Globus pallidus (tissue), 1 donor: ENCODE measurements around the gene WIPF2.

Experiments used
- DNase-seq: peaks from one replicate; pipeline ENCODE4 v3.0.0-alpha.2; 2015; ENCODE audit warnings: low spot score

Gene WIPF2

GRCh38 chr17:40326014-40326831 is 107.1 kb downstream of the WIPF2 start:
- DNase-seq, result no peak

- no peak for DNase-seq
These were observed 107.7 kb downstream of the WIPF2 start for GRCh38 chr17:40326832-40327199.

GRCh38 chr17:40327244-40327729 is 108.2 kb downstream of the WIPF2 start:
- DNase-seq, result no peak

GRCh38 chr17:40327735-40328385 is 108.8 kb downstream of the WIPF2 start:
- DNase-seq, result no peak

- no peak for DNase-seq
These were observed 109.3 kb downstream of the WIPF2 start for GRCh38 chr17:40328386-40328766.

- no peak for DNase-seq
These were observed 111.0 kb downstream of the WIPF2 start for GRCh38 chr17:40329839-40330794.

GRCh38 chr17:40330850-40331470 is 111.9 kb downstream of the WIPF2 start:
- DNase-seq, result no peak

- peak; percentile 83 for DNase-seq
These were observed 112.9 kb downstream of the WIPF2 start for GRCh38 chr17:40331743-40332641.
